HG03457 (cell line): ENCODE results near the gene ITM2C.

Source experiments
- ATAC-seq: cut with Tn5 transposase; IDR thresholded peaks from one replicate; pipeline ENCODE4 v1.9.1; 2021; ENCODE audit warnings: moderate number of reproducible peaks; ENCODE audit not compliant: unreplicated experiment

Gene ITM2C

GRCh38 chr2:230864605-230865306 lies at the start of gene ITM2C:
Gene ITM2C (plus strand): TSS chr2:230864942. CDS start chr2:230865026, 84 bp downstream.
- peak; percentile 62 for ATAC-seq

- ATAC-seq, result no peak
These were observed 49.7 kb upstream of the ITM2C start for GRCh38 chr2:230815088-230815487.

- ATAC-seq, result no peak
These were observed 48.0 kb upstream of the ITM2C start for GRCh38 chr2:230816735-230817134.

- no peak for ATAC-seq
These were observed 45.3 kb upstream of the ITM2C start for GRCh38 chr2:230819433-230819832.

GRCh38 chr2:230821261-230821990 lies 43.3 kb upstream of the ITM2C start:
- no peak for ATAC-seq

GRCh38 chr2:230821991-230822520 lies 42.7 kb upstream of the ITM2C start:
- no peak for ATAC-seq

GRCh38 chr2:230823264-230823964 lies 41.3 kb upstream of the ITM2C start:
- no peak for ATAC-seq

GRCh38 chr2:230824406-230824978 lies 40.2 kb upstream of the ITM2C start:
- ATAC-seq, result no peak

GRCh38 chr2:230825354-230825753 lies 39.4 kb upstream of the ITM2C start:
- no peak for ATAC-seq

GRCh38 chr2:230827774-230828271 lies 36.9 kb upstream of the ITM2C start:
- ATAC-seq, result no peak

- no peak for ATAC-seq
These were observed 36.3 kb upstream of the ITM2C start for GRCh38 chr2:230828272-230828961.

GRCh38 chr2:230829293-230829692 lies 35.4 kb upstream of the ITM2C start:
- no peak for ATAC-seq

GRCh38 chr2:230829959-230830358 lies 34.8 kb upstream of the ITM2C start:
- no peak for ATAC-seq

- no peak for ATAC-seq
These were observed 34.3 kb upstream of the ITM2C start for GRCh38 chr2:230830428-230830827.

- no peak for ATAC-seq
These were observed 24.4 kb upstream of the ITM2C start for GRCh38 chr2:230840301-230840700.

- ATAC-seq, result no peak
These were observed 22.3 kb upstream of the ITM2C start for GRCh38 chr2:230842473-230842872.

- ATAC-seq, result no peak
These were observed 21.6 kb upstream of the ITM2C start for GRCh38 chr2:230843132-230843531.

- ATAC-seq, result no peak
These were observed 18.4 kb upstream of the ITM2C start for GRCh38 chr2:230846360-230846759.

GRCh38 chr2:230847883-230848388 lies 16.8 kb upstream of the ITM2C start:
- ATAC-seq, result peak; percentile 81
